ENCODE data around the gene NAALADL2. TPM values are rescaled to one million over a fixed set of nuclear protein-coding genes. Genes with fewer than 3 reads are reported as not detected.
"Not testable (repeated sequence)": the region's sequence is repeated elsewhere in the genome, so short reads cannot be mapped to it uniquely, and the experiment has no call there.

Gene NAALADL2
- total RNA-seq, 2 donors from 2014 or later = 7.4 to 9.6 TPM

GRCh38 chr3:175554801-175555200 is 695.7 kb downstream of the NAALADL2 start:
- intact Hi-C loops (cut with DNase I) = no loop called here
- no peak for ATAC-seq
- DNase-seq = no peak

GRCh38 chr3:175558261-175558660 is 699.1 kb downstream of the NAALADL2 start:
- intact Hi-C loops (cut with DNase I) = no loop called here
- ATAC-seq = no peak
- no peak for DNase-seq

GRCh38 chr3:175564363-175564762 is 705.2 kb downstream of the NAALADL2 start:
- intact Hi-C loops (cut with DNase I) = no loop called here
- DNase-seq (no peak), ATAC-seq (no peak)

- no peak for ATAC-seq
- no peak for DNase-seq
- intact Hi-C loops (cut with DNase I) = no loop called here
Observed at GRCh38 chr3:175571096-175571495, 712.0 kb downstream of the NAALADL2 start.

GRCh38 chr3:175573226-175573625 is 714.1 kb downstream of the NAALADL2 start:
- ATAC-seq = no peak
- no peak for DNase-seq
- intact Hi-C loops (cut with DNase I) = no loop called here

- intact Hi-C loops (cut with DNase I) = no loop called here
- ATAC-seq = no peak
- DNase-seq = no peak
Observed at GRCh38 chr3:175580318-175580717, 721.2 kb downstream of the NAALADL2 start.

- intact Hi-C loops (cut with DNase I) = no loop called here
- ATAC-seq (no peak), DNase-seq (no peak)
Observed at GRCh38 chr3:175585898-175586297, 726.8 kb downstream of the NAALADL2 start.

- intact Hi-C loops (cut with DNase I) = no loop called here
- DNase-seq (no peak), ATAC-seq (no peak)
Observed at GRCh38 chr3:175590745-175591144, 731.6 kb downstream of the NAALADL2 start.

- ATAC-seq = no peak
- intact Hi-C loops (cut with DNase I) = no loop called here
- DNase-seq = no peak
Observed at GRCh38 chr3:175591375-175591774, 732.2 kb downstream of the NAALADL2 start.

- intact Hi-C loops (cut with DNase I) = no loop called here
- ATAC-seq = no peak
- DNase-seq = no peak
Observed at GRCh38 chr3:175593331-175593730, 734.2 kb downstream of the NAALADL2 start.

GRCh38 chr3:175598740-175599139 is 739.6 kb downstream of the NAALADL2 start:
- no peak for DNase-seq
- ATAC-seq = no peak
- intact Hi-C loops (cut with DNase I) = no loop called here

- DNase-seq (no peak), ATAC-seq (no peak)
- intact Hi-C loops (cut with DNase I) = no loop called here
Observed at GRCh38 chr3:175601521-175601920, 742.4 kb downstream of the NAALADL2 start.

- no peak for ATAC-seq
- intact Hi-C loops (cut with DNase I) = no loop called here
Observed at GRCh38 chr3:175605851-175606250, 746.7 kb downstream of the NAALADL2 start.

GRCh38 chr3:175606650-175607318 is 747.6 kb downstream of the NAALADL2 start:
- ATAC-seq = no peak
- DNase-seq = no peak
- intact Hi-C loops (cut with DNase I) = no loop called here

More at GRCh38 chr3:175605851-175606250, 746.7 kb downstream of the NAALADL2 start:
- no peak for DNase-seq

- no peak for DNase-seq
- no peak for ATAC-seq
- intact Hi-C loops (cut with DNase I) = no loop called here
Observed at GRCh38 chr3:175608356-175608755, 749.2 kb downstream of the NAALADL2 start.

GRCh38 chr3:175608911-175609310 is 749.8 kb downstream of the NAALADL2 start:
- intact Hi-C loops (cut with DNase I) = no loop called here
- no peak for ATAC-seq
- no peak for DNase-seq

- intact Hi-C loops (cut with DNase I) = no loop called here
- ATAC-seq = no peak
- DNase-seq = no peak
Observed at GRCh38 chr3:175612487-175613196, 753.5 kb downstream of the NAALADL2 start.

- intact Hi-C loops (cut with DNase I); ATAC-seq; DNase-seq: not testable (repeated sequence)
Observed at GRCh38 chr3:175614107-175614506, 755.0 kb downstream of the NAALADL2 start.

- intact Hi-C loops (cut with DNase I) = no loop called here
- ATAC-seq (no peak), DNase-seq (no peak)
Observed at GRCh38 chr3:175617247-175617646, 758.1 kb downstream of the NAALADL2 start.

- no peak for DNase-seq
- no peak for ATAC-seq
- intact Hi-C loops (cut with DNase I) = no loop called here
Observed at GRCh38 chr3:175619369-175619768, 760.2 kb downstream of the NAALADL2 start.

GRCh38 chr3:175620093-175620492 is 761.0 kb downstream of the NAALADL2 start:
- DNase-seq = no peak
- intact Hi-C loops (cut with DNase I) = no loop called here
- no peak for ATAC-seq
